ENCODE results near the gene RAB36. TPM values are rescaled to one million over a fixed set of nuclear protein-coding genes. Genes with fewer than 3 reads are reported as not detected.

RAB36 gene
- total RNA-seq, 1 donor from 2014 or later, result 21.5 TPM

- no peak for DNase-seq (ENCODE audit: low spot score)
These were observed 7.2 kb upstream of the RAB36 start for GRCh38 chr22:23137905-23138561.

GRCh38 chr22:23138584-23139435 lies 6.5 kb upstream of the RAB36 start:
- DNase-seq (ENCODE audit: low spot score), result no peak

- DNase-seq (ENCODE audit: low spot score), result no peak
These were observed 4.9 kb upstream of the RAB36 start for GRCh38 chr22:23140385-23140784.

- no peak for DNase-seq (ENCODE audit: low spot score)
These were observed 2.7 kb upstream of the RAB36 start for GRCh38 chr22:23142546-23143105.

- no peak for DNase-seq (ENCODE audit: low spot score)
These were observed 2.2 kb upstream of the RAB36 start for GRCh38 chr22:23143119-23143518.

GRCh38 chr22:23144432-23144831 lies 845 bp upstream of the RAB36 start:
- no peak for DNase-seq (ENCODE audit: low spot score)

GRCh38 chr22:23145878-23146470 lies 697 bp downstream of the RAB36 start:
- no peak for DNase-seq (ENCODE audit: low spot score)

GRCh38 chr22:23146478-23147205 lies 1.4 kb downstream of the RAB36 start:
- no peak for DNase-seq (ENCODE audit: low spot score)

- no peak for DNase-seq (ENCODE audit: low spot score)
These were observed 2.5 kb downstream of the RAB36 start for GRCh38 chr22:23147617-23148387.

- no peak for DNase-seq (ENCODE audit: low spot score)
These were observed 4.5 kb downstream of the RAB36 start for GRCh38 chr22:23149743-23150238.

- DNase-seq (ENCODE audit: low spot score), result no peak
These were observed 5.5 kb downstream of the RAB36 start for GRCh38 chr22:23150762-23151161.

GRCh38 chr22:23151827-23152226 lies 6.5 kb downstream of the RAB36 start:
- DNase-seq (ENCODE audit: low spot score), result no peak

GRCh38 chr22:23152238-23153114 lies 7.2 kb downstream of the RAB36 start:
- DNase-seq (ENCODE audit: low spot score), result no peak

GRCh38 chr22:23153994-23154393 lies 8.7 kb downstream of the RAB36 start:
- DNase-seq (ENCODE audit: low spot score), result no peak

GRCh38 chr22:23154461-23154860 lies 9.2 kb downstream of the RAB36 start:
- no peak for DNase-seq (ENCODE audit: low spot score)

- DNase-seq (ENCODE audit: low spot score), result no peak
These were observed 9.9 kb downstream of the RAB36 start for GRCh38 chr22:23155143-23155542.

- no peak for DNase-seq (ENCODE audit: low spot score)
These were observed 10.6 kb downstream of the RAB36 start for GRCh38 chr22:23155831-23156230.

GRCh38 chr22:23156286-23156685 lies 11.0 kb downstream of the RAB36 start:
- DNase-seq (ENCODE audit: low spot score), result no peak

GRCh38 chr22:23157560-23158515 lies 12.6 kb downstream of the RAB36 start:
- no peak for DNase-seq (ENCODE audit: low spot score)
